Testis (tissue), 3 donors: ENCODE measurements around the gene CCNF. TPM values are rescaled to one million over a fixed set of nuclear protein-coding genes. Genes with fewer than 3 reads are reported as not detected.
"Not testable (repeated sequence)": the region's sequence is repeated elsewhere in the genome, so short reads cannot be mapped to it uniquely, and the experiment has no call there.

Experiments used
- DNase-seq: peaks from one replicate; pipeline ENCODE4 v3.0.0-alpha.2; 2019
- H3K27ac ChIP-seq, 2 donors: fragments of 200-600 bp; sonication (generic); one replicate each; pipeline ENCODE4 v1.5.1; 2019
- H3K27me3 ChIP-seq: fragments of 200-600 bp; sonication (generic); one replicate; pipeline ENCODE4 v1.5.1; 2019
- H3K36me3 ChIP-seq: fragments of 200-600 bp; sonication (generic); one replicate; pipeline ENCODE4 v1.5.1; 2017; ENCODE audit warnings: low read depth; ENCODE audit errors: missing control alignments
- H3K4me1 ChIP-seq: fragments of 200-600 bp; sonication (generic); one replicate; pipeline ENCODE4 v1.5.1; 2019
- H3K4me3 ChIP-seq, 2 donors: fragments of 200-600 bp; sonication (generic); one replicate each; pipeline ENCODE4 v1.5.1; 2017 to 2019
- H3K9me3 ChIP-seq: fragments of 200-600 bp; sonication (generic); one replicate; pipeline ENCODE4 v1.5.1; 2017
- CTCF ChIP-seq, 3 experiments: fragments of 450-650 bp in 2 of 3; fragments of 200-600 bp in 1 of 3; sonication (generic) in 1 of 3; IDR thresholded peaks; one replicate each; pipeline ENCODE4 v1.5.1; 2016 to 2019; ENCODE audit warnings: antibody characterized with exemption in 3 of 3, mild to moderate bottlenecking in 2 of 3, moderate library complexity in 1 of 3
- POLR2A ChIP-seq: fragments of 450-650 bp; IDR thresholded peaks from one replicate; pipeline ENCODE4 v1.6.1; 2017; ENCODE audit warnings: antibody characterized with exemption, mild to moderate bottlenecking, moderate library complexity
- WGBS, 2 donors: methylation state at CpG; one replicate each; pipeline ENCODE4 v1.1.5; 2018; 5-methylcytosine and 5-hydroxymethylcytosine counted together
- intact Hi-C: fragments of 100-400 bp; cut with DNase I; formaldehyde crosslinking; loops from one replicate; pipeline ENCODE4 v1.15.1; 2023; ENCODE audit warnings: low total_unique reads
- polyA plus RNA-seq: library from polyadenylated mRNA; stranded (reverse); fragments of 350-450 nt; fragmentation: Illumina TruSeq; extraction: RNeasy Lipid Tissue Mini Kit (QIAGEN cat#74804); gene quantifications from one replicate; pipeline ENCODE4 v1.2.3, GENCODE V29; 2014; ENCODE audit warnings: low read depth, low replicate concordance; ENCODE audit not compliant: insufficient read depth
- total RNA-seq, 2 donors: library from RNA; depleted of rRNA; stranded (reverse); fragments of >200 nt; gene quantifications; one replicate each; pipeline ENCODE4 v1.2.3, GENCODE V29; 2016

The CCNF gene
- total and polyA plus RNA-seq, 3 donors from 2014 or later: 6.0 to 10.8 (median 9.4) TPM

DNA sequence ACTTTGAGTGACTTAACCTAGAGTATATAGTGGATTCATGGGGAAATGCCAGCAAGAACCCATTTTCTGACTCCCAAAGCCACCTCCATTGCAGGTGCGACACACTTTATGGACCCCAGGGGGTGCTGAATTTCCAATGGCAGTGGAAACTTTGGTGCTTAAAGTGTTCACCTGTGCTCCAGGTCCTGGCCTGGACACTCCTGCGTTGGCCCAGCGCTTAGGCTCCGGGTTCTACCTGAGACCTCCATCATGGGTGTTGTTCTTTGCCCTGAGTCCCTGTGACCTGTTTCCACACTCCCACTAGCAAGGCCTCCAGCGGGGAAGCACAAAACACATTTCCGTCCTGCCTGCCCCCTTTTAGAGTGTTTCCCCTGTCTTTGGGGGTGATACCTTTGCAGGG, 3.0 kb downstream of the CCNF start:
- H3K27ac ChIP-seq: no peak overlapping the region
- no peak for TF ChIP-seq POLR2A
- TF ChIP-seq CTCF (IDR thresholded peaks at IDR 0.05): no peak
- no peak for DNase-seq
- H3K4me3 ChIP-seq: no peak overlapping the region
- H3K27me3 ChIP-seq: no peaks in the 10 kb centered on the region
- peaks cover 12% of the 10 kb centered on the region for H3K4me1 ChIP-seq
- 98 to 99% methylated on average over 6 of the region's 6 CpGs for whole genome bisulfite sequencing, 2 donors
- no peaks in the 10 kb centered on the region for H3K9me3 ChIP-seq
- intact Hi-C loops: no loop called here
- no peaks in the 10 kb centered on the region for H3K36me3 ChIP-seq

GRCh38 chr16:2432801-2433505, 3.7 kb downstream of the CCNF start:
- peaks cover 12% of the 10 kb centered on the region for H3K4me1 ChIP-seq
- intact Hi-C loops: no loop called here
- TF ChIP-seq CTCF (IDR thresholded peaks at IDR 0.05) (no peak), POLR2A (no peak)
- 94% methylated on average over 14 to 15 of the region's 15 CpGs for WGBS, 2 donors
- H3K27me3 ChIP-seq: no peaks in the 10 kb centered on the region
- H3K36me3 ChIP-seq: no peaks in the 10 kb centered on the region
- DNase-seq: no peak
- no peaks in the 10 kb centered on the region for H3K9me3 ChIP-seq
- H3K4me3 ChIP-seq: no peak overlapping the region
- no peak overlapping the region for H3K27ac ChIP-seq

- H3K27me3 ChIP-seq, H3K9me3 ChIP-seq, DNase-seq, H3K27ac ChIP-seq, intact Hi-C loops, H3K36me3 ChIP-seq, H3K4me1 ChIP-seq, H3K4me3 ChIP-seq: not testable (repeated sequence)
- WGBS, 2 donors: 95 to 96% methylated on average over 4 of the region's 4 CpGs
Measured at GRCh38 chr16:2435236-2435635, 6.0 kb downstream of the CCNF start.

- Histone ChIP-seq H3K4me1 (no peaks in the 10 kb centered on the region), H3K36me3 (no peaks in the 10 kb centered on the region), H3K4me3 (no peak overlapping the region), H3K27me3 (no peaks in the 10 kb centered on the region), H3K27ac (no peak overlapping the region), H3K9me3 (no peaks in the 10 kb centered on the region)
- TF ChIP-seq CTCF (IDR thresholded peaks at IDR 0.05) (no peak), POLR2A (no peak)
- 91 to 95% methylated on average over 5 to 9 of the region's 9 CpGs for WGBS, 2 donors
- intact Hi-C loops: no loop called here
- no peak for DNase-seq
Measured at GRCh38 chr16:2436110-2436509, 6.9 kb downstream of the CCNF start.

- Histone ChIP-seq H3K27me3 (no peaks in the 10 kb centered on the region), H3K4me1 (no peaks in the 10 kb centered on the region), H3K9me3 (no peaks in the 10 kb centered on the region), H3K4me3 (no peak overlapping the region), H3K27ac (no peak overlapping the region), H3K36me3 (no peaks in the 10 kb centered on the region)
- intact Hi-C loops: no loop called here
- DNase-seq: no peak
- TF ChIP-seq CTCF (IDR thresholded peaks at IDR 0.05) (no peak), POLR2A (no peak)
- 95 to 98% methylated on average over 12 to 24 of the region's 24 CpGs for WGBS, 2 donors
Measured at GRCh38 chr16:2437032-2437790, 8.0 kb downstream of the CCNF start.
